Right lobe of liver (tissue), 4 donors: Measurements from ENCODE around the gene RREB1.

Experiments
- CTCF ChIP-seq, 4 donors: fragments of 200-600 bp in 3 of 4; fragments of 450-650 bp in 1 of 4; IDR thresholded peaks; one replicate each; pipeline versions ENCODE4 v1.5.1 to v1.8.0; 2016 to 2022; ENCODE audit warnings: antibody characterized with exemption in 4 of 4, mild to moderate bottlenecking in 2 of 4
- POLR2A ChIP-seq: fragments of 450-650 bp; IDR thresholded peaks from one replicate; pipeline ENCODE4 v1.6.1; 2017; ENCODE audit warnings: antibody characterized with exemption, mild to moderate bottlenecking
- donor health status: DM: no; HTN: no; CAD: no.
- donor health status: DM: no; HTN: no; CAD: no.
- donor health status: DM: no; HTN: yes; CAD: no.

GRCh38 chr6:7104752-7105151, 3.0 kb upstream of the RREB1 start:
- no peak for TF ChIP-seq CTCF (IDR thresholded peaks at IDR 0.05)
- TF ChIP-seq POLR2A: no peak
